Measurements from ENCODE around the gene CASP12.
"Not testable (repeated sequence)": the region's sequence is repeated elsewhere in the genome, so short reads cannot be mapped to it uniquely, and the experiment has no call there.

CASP12 gene

GRCh38 chr11:104897891-104898684 is at the start of gene CASP12:
Gene CASP12 (minus strand): TSS chr11:104898460.
- DNase-seq: peak in 1 of 2 donors; percentile 42

- DNase-seq: peak; percentile 14 to 69
Measured at GRCh38 chr11:104946907-104947306, 48.6 kb upstream of the CASP12 start.

- no peak for DNase-seq
Measured at GRCh38 chr11:104944076-104944475, 45.8 kb upstream of the CASP12 start.

- no peak for DNase-seq
Measured at GRCh38 chr11:104943561-104943960, 45.3 kb upstream of the CASP12 start.

GRCh38 chr11:104934594-104934993 is 36.3 kb upstream of the CASP12 start:
- peak in 1 of 2 donors; percentile 32 for DNase-seq

GRCh38 chr11:104934073-104934472 is 35.8 kb upstream of the CASP12 start:
- DNase-seq: not testable (repeated sequence)

GRCh38 chr11:104928811-104929210 is 30.6 kb upstream of the CASP12 start:
- DNase-seq: no peak

- no peak for DNase-seq
Measured at GRCh38 chr11:104926771-104927611, 28.7 kb upstream of the CASP12 start.

GRCh38 chr11:104925850-104926249 is 27.6 kb upstream of the CASP12 start:
- no peak for DNase-seq

- DNase-seq: peak in 1 of 2 donors; percentile 47
Measured at GRCh38 chr11:104918113-104918824, 20.0 kb upstream of the CASP12 start.

- DNase-seq: no peak
Measured at GRCh38 chr11:104917271-104918112, 19.2 kb upstream of the CASP12 start.

GRCh38 chr11:104916442-104916841 is 18.2 kb upstream of the CASP12 start:
- peak in 1 of 2 donors; percentile 29 for DNase-seq

GRCh38 chr11:104912102-104912501 is 13.8 kb upstream of the CASP12 start:
- DNase-seq: no peak

GRCh38 chr11:104908186-104908531 is 9.9 kb upstream of the CASP12 start:
- no peak for DNase-seq

- DNase-seq: peak in 1 of 2 donors; percentile 27
Measured at GRCh38 chr11:104907521-104908185, 9.4 kb upstream of the CASP12 start.

GRCh38 chr11:104905271-104905670 is 7.0 kb upstream of the CASP12 start:
- DNase-seq: no peak

GRCh38 chr11:104899226-104899625 is 966 bp upstream of the CASP12 start:
- DNase-seq: no peak

- DNase-seq: no peak
Measured at GRCh38 chr11:104898685-104899013, 389 bp upstream of the CASP12 start.

- DNase-seq: no peak
Measured at GRCh38 chr11:104895634-104896033, 2.6 kb downstream of the CASP12 start.

GRCh38 chr11:104893876-104894275 is 4.4 kb downstream of the CASP12 start:
- no peak for DNase-seq

- DNase-seq: no peak
Measured at GRCh38 chr11:104892723-104893511, 5.3 kb downstream of the CASP12 start.
